Stimulated activated naive CD8-positive, alpha-beta T cell treated with anti-CD3 and anti-CD28 coated beads, Interleukin-15, Interleukin-2, amounts not matched to agents 100 U/mL and 50 U/mL, for 24 hours (primary cell): ENCODE measurements around the gene TMEM156.
A peak's percentile ranks its signal among the peaks of the same experiment; 100 is the strongest.

ENCODE experiments used
- ATAC-seq: fragments of 150-1000 bp; cut with Tn5 transposase; one replicate; pipeline ENCODE4 v1.10.0; 2021
- DNase-seq: peaks from one replicate; pipeline ENCODE4 v3.0.0; 2021

Gene TMEM156, protein sequence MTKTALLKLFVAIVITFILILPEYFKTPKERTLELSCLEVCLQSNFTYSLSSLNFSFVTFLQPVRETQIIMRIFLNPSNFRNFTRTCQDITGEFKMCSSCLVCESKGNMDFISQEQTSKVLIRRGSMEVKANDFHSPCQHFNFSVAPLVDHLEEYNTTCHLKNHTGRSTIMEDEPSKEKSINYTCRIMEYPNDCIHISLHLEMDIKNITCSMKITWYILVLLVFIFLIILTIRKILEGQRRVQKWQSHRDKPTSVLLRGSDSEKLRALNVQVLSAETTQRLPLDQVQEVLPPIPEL

DNA sequence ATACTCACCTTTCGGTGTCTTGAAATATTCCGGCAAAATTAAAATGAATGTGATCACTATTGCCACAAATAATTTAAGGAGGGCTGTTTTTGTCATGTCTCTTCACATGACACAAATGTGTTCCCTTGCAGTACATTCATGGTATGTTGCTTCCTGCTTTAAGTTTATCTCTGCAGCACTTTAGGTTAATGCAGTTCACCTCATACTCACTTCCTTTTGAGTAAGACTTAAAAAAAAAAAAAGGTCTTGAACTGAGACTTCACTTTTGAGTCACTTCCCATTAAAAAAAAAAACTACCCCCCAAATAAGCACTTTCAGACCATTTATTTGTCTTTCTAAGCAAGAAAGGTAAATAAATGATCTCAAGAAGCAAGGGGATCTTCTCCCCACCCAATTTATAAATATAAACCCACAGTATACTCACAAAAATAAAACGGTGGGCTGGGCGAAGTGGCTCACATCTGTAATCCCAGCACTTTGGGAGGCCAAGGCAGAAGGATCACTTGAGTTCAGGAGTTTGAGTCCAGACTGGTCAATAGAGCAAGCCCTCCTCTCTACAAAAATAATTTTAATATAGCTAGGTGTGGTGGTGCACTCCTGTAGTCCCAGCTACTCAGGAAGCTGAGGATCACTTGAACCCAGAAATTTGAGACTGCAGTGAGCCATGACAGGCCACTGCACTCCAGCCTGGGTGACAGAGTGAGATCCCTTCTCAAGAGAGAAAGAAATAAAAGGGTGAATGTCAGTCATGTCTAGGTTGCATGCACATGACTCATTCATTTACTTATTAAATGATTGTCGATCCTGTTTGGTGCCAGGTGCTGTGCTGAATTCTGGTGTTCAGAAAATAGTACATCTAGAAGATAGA is at the start of gene TMEM156:
TSS of gene TMEM156 (minus strand) at position 192 of the 868 bp plus-strand sequence. CDS start at position 96, 96 bp downstream.
- ATAC-seq (peak; percentile 90), DNase-seq (peak; percentile 38)

DNA sequence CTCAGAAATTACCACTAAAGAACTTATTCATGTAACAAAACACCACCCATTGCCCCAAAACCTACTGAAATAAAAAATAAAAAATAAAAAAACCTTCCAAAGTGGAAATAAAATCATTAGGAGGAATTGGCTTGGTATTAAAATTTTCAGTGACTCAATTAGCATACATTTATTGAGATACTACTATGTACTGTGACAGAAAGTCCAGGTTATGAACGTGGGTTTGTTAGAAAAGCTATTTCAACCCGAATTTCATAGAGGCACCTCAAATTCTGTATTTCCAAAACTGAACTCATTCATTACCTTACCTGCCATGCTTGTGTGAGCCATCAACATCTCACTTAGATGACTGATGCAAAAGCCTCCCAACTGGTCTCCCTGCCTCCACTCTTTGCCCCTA is 46.6 kb upstream of the TMEM156 start:
- DNase-seq (no peak), ATAC-seq (no peak)

DNA sequence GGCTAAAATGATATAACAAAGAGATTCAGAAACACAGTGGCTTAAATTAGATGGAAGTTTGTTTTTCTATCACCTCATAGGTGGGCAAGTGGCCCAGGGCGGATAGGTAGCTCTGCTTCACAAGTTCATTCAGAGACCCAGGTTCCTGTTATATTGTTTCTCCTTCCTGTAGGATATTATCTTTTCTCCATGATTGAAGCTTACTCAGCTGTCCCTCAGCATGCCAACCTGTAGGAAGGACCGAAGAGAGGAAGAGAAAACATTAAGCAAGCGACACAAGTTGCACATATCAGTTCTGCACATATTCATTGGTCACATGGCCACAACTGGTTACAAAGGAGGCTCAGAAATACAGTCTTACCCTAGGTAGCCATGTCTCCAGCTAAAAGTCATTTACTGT is 36.7 kb upstream of the TMEM156 start:
- DNase-seq, result no peak

DNA sequence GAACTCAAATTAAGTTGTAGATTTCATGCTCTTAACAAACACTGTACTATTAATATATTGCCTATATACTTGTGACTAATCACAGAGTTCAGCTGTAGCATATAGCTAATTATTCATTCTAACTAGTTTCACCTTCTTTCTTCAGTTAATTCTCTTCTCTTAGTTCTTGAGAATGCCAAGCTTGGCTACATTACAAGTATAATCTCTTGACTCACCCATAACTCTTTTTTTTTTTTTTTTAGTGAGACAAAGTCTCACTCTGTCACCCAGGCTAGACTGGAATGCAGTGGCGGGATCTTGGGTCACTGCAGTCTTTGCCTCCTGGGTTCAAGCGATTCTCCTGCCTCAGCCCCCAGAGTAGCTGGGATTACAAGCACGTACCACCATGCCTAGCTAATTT is 35.2 kb upstream of the TMEM156 start:
- no peak for ATAC-seq

More for the DNA sequence above, 36.7 kb upstream of the TMEM156 start:
- ATAC-seq, result no peak

DNA sequence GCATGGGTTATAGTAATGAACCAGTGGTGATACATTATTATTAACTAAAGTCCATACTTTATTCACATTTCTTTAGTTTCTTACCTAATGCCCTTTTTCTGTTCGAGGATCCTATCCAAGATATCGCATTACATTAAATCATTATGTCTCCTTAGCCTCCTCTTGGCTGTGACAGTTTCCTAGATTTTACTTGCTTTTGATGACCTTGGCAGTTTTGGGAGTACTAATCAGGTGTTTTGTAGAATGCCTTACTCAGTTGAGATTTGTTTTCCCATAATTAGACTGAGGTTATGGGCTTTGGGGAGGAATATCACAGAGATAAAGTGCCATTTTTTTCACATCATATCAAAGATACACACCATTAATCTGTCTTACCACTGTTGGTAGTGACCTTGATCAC is 34.8 kb upstream of the TMEM156 start:
- DNase-seq (no peak), ATAC-seq (no peak)

More for the DNA sequence above, 35.2 kb upstream of the TMEM156 start:
- DNase-seq, result no peak

DNA sequence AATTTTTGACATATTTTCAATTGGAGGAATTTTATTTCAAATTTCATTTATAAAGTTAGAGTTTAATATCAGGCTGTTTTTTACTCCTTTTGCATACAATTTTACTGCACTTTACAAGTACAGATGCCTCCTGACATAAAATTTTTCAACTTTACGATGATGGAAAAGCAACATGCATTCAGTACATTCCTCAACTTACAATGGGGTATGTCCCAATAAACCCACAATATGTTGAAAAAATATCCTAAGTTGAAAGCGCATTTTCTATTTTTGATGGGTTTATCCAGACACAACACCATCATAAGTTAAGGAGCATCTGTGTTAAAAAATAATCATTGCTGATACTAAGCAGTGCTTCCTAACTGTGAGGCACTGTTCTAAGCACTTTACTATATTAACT is 34.2 kb upstream of the TMEM156 start:
- no peak for DNase-seq
- ATAC-seq, result no peak

DNA sequence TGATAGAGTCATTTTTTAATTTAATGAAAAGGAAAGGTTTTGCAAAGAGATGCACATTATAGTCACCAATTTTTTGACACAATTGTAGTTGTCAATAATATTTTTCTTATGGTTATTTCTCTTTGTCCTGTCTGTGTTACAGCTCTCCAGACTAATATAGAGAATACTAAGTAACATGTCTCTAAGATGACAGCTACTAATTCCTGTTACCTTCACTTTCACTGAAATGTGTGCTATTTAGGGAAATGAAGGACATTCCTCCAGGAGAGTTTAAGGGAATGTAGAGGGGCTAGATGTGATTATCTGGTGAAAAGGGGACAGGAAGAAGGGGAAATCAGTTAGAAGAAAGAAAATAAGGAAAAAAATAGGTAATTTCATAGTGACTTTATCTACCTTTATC is 31.2 kb upstream of the TMEM156 start:
- ATAC-seq (no peak), DNase-seq (no peak)

DNA sequence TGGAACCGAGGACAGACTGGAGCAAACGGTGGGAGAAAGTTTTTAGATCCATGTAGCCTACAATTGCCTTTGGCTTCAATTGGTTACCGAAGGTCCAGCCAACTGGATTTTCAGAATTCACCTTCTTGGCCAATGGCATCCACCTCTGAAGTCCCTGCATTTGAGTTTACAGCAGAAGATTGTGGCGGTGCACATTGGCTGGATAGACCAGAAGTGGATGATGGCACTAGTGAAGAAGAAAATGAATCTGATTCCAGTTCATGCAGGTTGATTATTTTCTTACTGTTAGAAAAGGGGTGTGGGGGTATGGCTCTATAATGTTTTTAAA is 30.5 kb upstream of the TMEM156 start:
- no peak for ATAC-seq
- no peak for DNase-seq

DNA sequence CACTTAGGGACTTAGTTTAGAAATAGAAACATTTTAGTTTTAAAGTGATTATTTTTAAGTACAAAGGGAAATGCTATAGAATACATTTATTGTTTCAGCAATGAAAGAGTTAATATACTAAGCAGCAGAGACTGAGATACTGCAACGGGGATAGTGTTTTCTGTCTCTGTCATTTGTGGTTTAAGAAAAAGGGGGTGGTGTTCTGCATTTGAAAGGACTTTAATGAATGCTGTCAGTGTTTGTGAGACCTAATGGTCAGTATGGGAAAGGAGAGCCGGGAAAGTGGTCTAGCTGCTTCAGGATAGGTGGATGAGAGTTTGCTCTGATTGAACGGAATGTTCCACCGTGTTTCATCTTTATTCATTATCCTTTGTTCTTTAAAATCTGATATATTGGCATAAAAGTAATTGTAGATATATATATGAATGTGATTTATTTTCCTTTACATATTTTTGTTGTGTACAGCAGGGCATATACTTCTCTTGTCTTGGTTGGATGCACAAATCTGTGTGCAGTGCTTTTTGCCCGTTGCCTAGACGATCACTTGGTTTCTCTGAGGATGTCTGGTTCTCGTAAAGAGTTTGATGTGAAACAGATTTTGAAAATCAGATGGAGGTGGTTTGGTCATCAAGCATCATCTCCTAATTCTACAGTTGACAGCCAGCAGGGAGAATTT is 30.0 kb upstream of the TMEM156 start, which contains the start of gene KLHL5:
TSS of gene KLHL5 (plus strand) at position 139 of the 676 bp plus-strand sequence. CDS start at position 560, 421 bp downstream.
- ATAC-seq, result no peak
- DNase-seq, result no peak

DNA sequence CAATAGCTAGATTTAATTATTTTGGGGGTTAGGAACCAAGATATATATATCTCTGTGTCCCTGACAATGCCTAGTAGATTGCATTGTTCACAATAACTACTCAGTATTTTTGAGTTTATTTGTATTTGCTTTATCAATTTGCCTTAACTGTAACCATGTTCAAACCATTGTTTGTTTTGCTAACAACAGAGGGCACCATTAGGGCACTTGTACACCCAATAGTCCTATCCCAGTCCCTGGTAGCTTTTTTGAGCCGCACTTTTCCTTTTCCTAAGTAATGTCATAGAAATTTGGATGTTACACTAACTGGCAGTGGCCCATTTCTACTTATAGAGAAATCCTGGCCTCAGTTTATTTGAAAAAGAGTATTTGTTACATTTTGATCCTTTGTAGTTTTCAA is 29.2 kb upstream of the TMEM156 start:
- ATAC-seq, result no peak
- DNase-seq, result no peak

DNA sequence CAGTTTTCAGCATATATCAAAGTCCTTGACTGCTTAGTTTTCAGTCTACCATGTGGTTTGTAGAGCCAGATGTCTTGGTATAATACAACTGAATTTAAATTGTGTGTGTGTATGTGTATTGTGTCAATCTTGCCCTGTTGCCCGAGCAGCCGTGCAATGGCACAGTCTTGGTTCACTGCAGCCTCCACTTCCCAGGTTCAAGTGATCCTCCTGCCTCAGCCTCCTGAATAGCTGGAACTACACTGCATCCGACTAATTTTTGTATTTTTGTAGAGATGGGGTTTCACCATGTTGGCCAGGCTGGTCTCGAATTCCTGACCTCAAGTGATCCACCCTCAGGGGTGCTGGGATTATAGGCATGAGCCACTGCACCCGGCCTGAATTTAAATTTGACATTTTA is 23.8 kb upstream of the TMEM156 start:
- ATAC-seq (no peak), DNase-seq (no peak)

DNA sequence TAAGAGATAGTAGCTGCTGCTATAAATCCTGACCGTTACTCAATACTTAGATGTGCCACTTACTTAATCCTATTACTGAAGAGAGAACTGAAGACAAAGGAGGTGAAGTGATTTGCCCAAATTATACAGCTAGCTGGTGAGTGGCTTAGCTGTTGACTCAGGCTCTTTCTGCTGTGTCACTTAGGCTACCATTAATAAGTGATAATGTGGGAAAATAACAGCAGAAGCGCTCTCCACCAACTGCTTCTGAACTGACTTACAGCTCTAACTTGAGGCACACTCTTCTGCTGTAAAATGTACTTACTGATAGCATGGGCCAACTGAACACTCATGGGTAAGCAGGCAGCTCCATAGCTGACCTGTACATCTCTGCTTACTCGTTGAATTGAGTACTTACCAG is 22.3 kb upstream of the TMEM156 start:
- ATAC-seq (no peak), DNase-seq (no peak)

DNA sequence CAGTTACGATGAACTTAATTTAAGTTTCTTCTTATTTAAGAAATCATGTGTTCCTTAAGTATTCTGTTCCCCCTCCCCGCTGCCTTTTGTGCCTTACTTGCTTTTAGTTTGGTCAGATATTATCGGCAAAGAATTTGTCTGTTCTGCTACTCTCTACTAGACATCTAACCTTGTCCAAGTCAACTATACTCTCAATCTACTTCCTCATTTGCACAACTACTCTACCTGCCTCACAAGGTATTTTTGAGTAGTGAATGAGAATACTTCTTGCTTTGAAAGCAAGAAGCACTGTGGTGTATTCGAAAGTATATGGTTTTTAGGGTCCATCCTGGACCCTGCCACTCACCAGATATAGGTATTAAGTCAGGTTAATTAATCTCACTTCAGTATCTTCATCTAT is 21.8 kb upstream of the TMEM156 start:
- ATAC-seq (no peak), DNase-seq (no peak)

DNA sequence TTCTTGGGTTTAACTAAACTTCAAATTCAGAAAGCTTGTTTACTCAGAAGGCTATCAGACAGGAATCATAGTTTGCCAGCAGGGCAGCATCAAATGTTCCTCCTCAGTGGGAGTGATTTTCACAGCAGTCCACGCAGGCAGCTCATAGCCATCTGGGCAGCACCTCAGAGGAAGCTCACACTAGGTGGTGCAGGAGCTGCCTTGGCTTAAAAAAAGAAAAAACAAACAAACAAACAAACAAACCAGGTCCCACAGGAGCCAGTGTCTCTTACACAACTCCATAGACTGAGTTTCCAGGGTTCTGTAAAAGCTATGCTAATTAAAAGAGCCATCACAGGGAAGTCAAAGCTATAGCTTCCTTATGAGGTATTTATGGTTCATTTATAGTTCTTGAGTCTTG is 19.3 kb upstream of the TMEM156 start:
- ATAC-seq (no peak), DNase-seq (no peak)

DNA sequence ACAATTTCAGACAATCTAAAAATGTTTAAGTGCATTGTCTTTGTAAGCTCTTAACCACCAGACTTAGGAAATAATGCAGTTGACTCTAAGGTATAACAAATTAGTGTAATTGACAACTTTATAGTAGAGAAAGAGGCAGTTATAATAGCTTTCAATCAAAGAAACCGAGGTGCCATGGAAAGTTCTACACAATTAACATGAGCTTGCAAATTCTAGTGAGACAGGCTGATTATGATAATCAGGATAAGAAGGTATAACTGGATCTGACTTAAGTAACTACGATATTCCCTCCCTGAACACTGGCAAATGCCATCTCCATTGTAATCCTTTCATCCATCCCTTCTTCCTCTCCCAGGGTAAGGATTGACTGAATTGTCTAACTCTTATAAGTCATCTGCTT is 18.4 kb upstream of the TMEM156 start:
- ATAC-seq (no peak), DNase-seq (no peak)

DNA sequence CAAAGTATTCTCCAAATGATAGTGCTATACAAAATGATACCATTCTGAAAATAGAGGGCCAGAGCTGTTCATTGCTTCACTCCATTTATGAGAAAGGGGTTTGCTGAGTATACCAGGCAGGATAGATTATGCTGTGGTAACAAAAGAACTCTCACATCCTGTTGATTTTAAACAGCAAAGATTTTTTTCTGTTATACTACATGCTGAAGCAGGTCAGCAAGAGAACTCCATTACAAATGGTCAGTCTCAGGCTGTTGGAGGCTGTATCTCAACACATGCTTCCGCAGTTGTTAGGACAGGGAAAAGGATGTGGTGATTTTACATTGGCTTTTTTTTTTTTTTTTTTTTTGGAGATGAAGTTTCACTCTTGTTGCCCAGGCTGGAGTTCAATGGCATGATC is 16.1 kb upstream of the TMEM156 start:
- DNase-seq (no peak), ATAC-seq (no peak)

DNA sequence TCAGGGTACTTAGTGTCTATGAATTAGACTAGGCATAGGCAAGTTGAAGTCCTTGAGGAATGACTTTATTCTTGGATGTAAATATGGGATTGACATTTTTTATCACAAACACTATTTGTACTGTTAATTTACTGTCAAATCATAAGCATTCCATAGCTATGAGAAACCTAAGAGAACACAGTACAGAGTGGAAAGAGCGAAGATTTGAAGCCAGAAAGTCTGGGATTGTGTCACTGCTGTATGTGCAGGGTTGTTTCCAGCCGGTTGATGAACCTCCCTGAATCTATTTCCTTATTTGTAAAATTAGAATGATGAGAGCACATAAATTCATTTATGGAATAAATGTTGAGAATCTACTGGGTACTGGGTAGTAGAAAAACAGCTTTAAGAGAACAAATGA is 15.5 kb upstream of the TMEM156 start:
- DNase-seq (no peak), ATAC-seq (no peak)

DNA sequence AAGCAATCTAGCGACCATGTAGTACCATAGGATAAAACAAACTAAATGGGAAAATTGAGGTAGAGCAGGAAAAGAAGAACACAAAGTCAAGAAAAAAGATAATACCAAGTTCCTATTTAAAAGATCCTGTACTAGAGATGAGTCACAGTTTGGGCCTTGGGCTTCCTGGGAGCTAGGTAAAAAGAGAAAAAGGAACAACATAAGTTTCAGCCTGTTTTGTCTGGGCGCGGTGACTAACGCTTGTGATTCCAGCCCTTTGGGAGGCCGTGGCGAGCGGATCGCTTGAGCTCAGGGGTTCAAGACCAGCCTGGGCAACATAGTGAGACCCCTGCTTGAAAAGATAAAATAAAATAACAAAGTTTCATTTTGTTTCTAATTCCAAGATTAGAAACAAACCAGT is 14.0 kb upstream of the TMEM156 start:
- DNase-seq (no peak), ATAC-seq (no peak)

DNA sequence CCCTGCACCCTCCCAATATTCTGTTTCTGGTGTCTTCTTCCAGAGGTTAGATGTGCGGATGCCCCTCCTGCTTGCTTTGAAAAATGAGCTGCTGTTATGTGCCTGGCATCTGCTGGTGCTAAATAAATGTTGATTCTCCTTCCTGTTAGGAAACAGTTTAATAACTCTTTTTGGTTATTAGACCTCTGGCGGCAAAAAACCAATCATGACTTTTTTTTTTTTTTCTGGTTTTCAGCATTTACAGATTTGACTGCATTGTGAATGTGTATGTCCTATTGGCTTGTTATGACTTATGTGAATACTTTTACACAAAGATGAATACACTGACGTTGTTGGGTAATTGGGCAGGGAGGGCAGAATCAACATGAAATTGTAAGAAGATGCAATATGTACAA is 13.6 kb upstream of the TMEM156 start:
- DNase-seq, result no peak
- no peak for ATAC-seq

DNA sequence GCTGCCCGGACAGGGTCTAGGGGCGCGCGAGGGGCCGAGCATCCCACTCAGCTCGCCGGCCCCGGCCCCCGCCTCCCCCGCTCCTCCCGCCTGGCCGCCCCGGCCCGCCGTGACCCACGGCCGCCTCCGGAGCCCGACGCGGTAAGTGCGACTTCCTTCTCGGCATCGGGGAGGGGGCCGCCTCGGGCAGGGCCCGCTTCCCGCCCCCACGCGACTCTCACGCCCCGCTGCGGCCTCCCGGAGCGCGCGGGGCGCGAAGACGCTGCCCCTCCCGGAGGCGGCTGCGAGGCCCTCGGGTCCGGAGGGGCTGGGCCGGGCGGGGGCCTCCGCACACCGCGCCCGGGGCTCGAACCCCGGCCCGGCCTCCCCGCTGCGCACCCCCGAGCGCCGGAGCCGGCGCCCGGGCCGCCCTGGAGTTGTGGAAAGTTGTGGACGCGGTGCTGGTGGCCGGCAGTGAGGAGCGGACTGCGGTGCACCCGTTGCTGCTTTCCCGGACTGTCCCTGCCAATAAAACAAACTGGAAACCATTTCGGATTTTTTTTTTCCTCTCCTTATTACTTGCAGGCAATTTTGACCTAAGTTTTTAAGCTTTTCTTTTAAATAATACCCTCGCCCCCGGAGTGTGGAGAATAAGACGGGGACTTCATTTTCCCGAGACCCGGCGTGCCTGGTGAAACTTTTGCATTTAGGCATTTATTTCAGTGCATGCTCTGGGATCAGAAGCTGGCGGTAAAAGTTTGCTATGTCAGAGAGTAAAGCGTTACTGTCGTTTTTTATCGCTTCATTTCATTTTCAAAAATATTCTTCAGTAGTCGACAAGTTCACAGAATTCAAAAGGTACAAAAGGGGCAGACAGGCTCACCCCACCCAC is 13.0 kb upstream of the TMEM156 start:
- DNase-seq (peak; percentile 48), ATAC-seq (peak; percentile 26)

DNA sequence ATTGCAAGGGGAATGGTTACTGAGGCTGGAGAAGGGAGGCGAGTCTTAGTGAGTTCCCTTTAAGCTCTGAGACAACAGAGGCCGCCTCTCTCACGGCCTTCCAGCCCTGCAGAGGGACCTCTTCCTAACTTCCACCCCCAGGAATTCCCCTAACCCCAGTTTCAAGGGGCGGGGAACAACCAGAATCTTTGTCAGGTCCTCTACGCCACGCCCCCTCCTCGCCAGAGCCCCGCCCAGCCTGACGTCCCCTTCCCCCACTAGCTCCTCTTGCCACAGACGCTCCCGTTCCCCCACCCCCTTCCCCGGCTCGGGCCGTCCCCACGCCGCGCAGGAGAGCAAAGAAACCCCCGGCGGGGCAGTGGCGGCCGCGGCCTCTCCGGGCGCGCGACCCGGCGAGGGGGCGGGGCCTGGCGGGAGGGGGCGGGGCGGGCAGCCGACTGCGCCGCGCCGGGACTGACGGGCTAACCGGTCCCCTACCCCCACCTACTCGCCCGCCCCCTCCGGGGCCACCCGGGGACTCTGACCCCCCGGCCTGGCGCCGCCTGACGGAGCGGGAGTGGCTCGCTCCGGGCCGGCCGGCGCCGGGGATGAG is 12.3 kb upstream of the TMEM156 start:
- DNase-seq, result peak; percentile 97

More for the DNA sequence above, 12.3 kb upstream of the TMEM156 start:
- ATAC-seq, result peak; percentile 83
